Spinal cord (tissue), 10 donors: ENCODE data around the gene DYNLT2B. TPM values are rescaled to one million over a fixed set of nuclear protein-coding genes. Genes with fewer than 3 reads are reported as not detected.
"Not testable (repeated sequence)": the region's sequence is repeated elsewhere in the genome, so short reads cannot be mapped to it uniquely, and the experiment has no call there.

ENCODE experiments used
- DNase-seq, 6 donors: peaks; one replicate each; pipeline versions ENCODE4 v3.0.0 to v3.0.0-alpha.2; 2013 to 2015; ENCODE audit warnings: low spot score in 6 of 6, low read depth in 4 of 6
- H3K27ac ChIP-seq: one replicate; pipeline ENCODE4 v1.5.1; 2013; ENCODE audit warnings: low read depth, low read length, control low read depth
- H3K27me3 ChIP-seq: one replicate; pipeline ENCODE4 v1.6.1; 2013; ENCODE audit warnings: low read length; ENCODE audit not compliant: control insufficient read depth, insufficient read depth
- H3K36me3 ChIP-seq: one replicate; pipeline ENCODE4 v1.6.1; 2013; ENCODE audit warnings: low read length; ENCODE audit not compliant: control insufficient read depth, insufficient read depth
- H3K4me1 ChIP-seq: one replicate; pipeline ENCODE4 v1.6.1; 2013; ENCODE audit warnings: low read length; ENCODE audit not compliant: control insufficient read depth, insufficient read depth
- H3K4me3 ChIP-seq: one replicate; pipeline ENCODE4 v1.5.1; 2013; ENCODE audit warnings: low read depth, low read length, control low read depth
- H3K9me3 ChIP-seq: one replicate; pipeline ENCODE4 v1.6.1; 2013; ENCODE audit warnings: low read length; ENCODE audit not compliant: control insufficient read depth, insufficient read depth
- WGBS: methylation state at CpG from one replicate; pipeline ENCODE4 v1.1.5; 2013; ENCODE audit warnings: missing lambda C conversion rate; ENCODE audit not compliant: insufficient coverage; 5-methylcytosine and 5-hydroxymethylcytosine counted together
- long read RNA-seq, 4 donors: transcript quantifications; one replicate each; lab custom pipeline, GENCODE V29; 2026
- polyA plus RNA-seq, 2 donors: library from polyadenylated mRNA; unstranded; fragments of 120-200 nt; gene quantifications; one replicate each; pipeline ENCODE4 v1.2.1, GENCODE V29; 2013; ENCODE audit not compliant: insufficient read length in 2 of 2
- total RNA-seq, 2 donors: library from RNA; depleted of rRNA in 1 of 2; stranded (reverse); fragments of 120-200 nt in 1 of 2; fragments of >200 nt in 1 of 2; gene quantifications; one replicate each; pipeline versions ENCODE4 v1.2.3 to v1.2.4, GENCODE V29; 2013 to 2014
- donor health status: healthy.

The DYNLT2B gene
- total RNA-seq = 10 to 100 TPM in 1 of 2 donors, 1 to 10 TPM in 1; 7.9 to 35.2 TPM
- polyA plus RNA-seq = 10 to 100 TPM; 65.5 to 76.7 TPM
- long read RNA-seq, donor 1, transcript TCTEX1D2-202 (5 exons, 603 nt) = minor isoform, 18 of 77 reads
- long read RNA-seq, donor 1, transcript TCTEX1D2-204 (2 exons, 457 nt) = minor isoform, 13 of 77 reads
- long read RNA-seq, donor 1, transcript TCTEX1D2-201 (5 exons, 673 nt) = major isoform, 41 of 77 reads
- long read RNA-seq, donor 1, partial matches to known transcripts = 0 of 77 reads
- long read RNA-seq, donor 1, other reads (novel, unspliced or antisense) = 5 of 77 reads
- long read RNA-seq, donor 2, transcript TCTEX1D2-201 (5 exons, 673 nt) = major isoform, 26 of 39 reads
- long read RNA-seq, donor 2, transcript TCTEX1D2-202 (5 exons, 603 nt) = minor isoform, 12 of 39 reads
- long read RNA-seq, donor 2, partial matches to known transcripts = 0 of 39 reads
- long read RNA-seq, donor 2, other reads (novel, unspliced or antisense) = 0 of 39 reads
- long read RNA-seq, donor 3, transcript TCTEX1D2-201 (5 exons, 673 nt) = major isoform, 21 of 35 reads
- long read RNA-seq, donor 3, transcript TCTEX1D2-202 (5 exons, 603 nt) = minor isoform, 11 of 35 reads
- long read RNA-seq, donor 3, partial matches to known transcripts = 0 of 35 reads
- long read RNA-seq, donor 3, other reads (novel, unspliced or antisense) = 0 of 35 reads
- long read RNA-seq, donor 4, transcript TCTEX1D2-202 (5 exons, 603 nt) = minor isoform, 9 of 36 reads
- long read RNA-seq, donor 4, transcript TCTEX1D2-201 (5 exons, 673 nt) = major isoform, 24 of 36 reads
- long read RNA-seq, donor 4, partial matches to known transcripts = 0 of 36 reads
- long read RNA-seq, donor 4, other reads (novel, unspliced or antisense) = 0 of 36 reads

GRCh38 chr3:196317687-196318467 lies at the start of gene DYNLT2B:
TSS of gene DYNLT2B (minus strand) at chr3:196318240. CDS start at chr3:196318152, 88 bp downstream.
- H3K36me3 ChIP-seq = peaks cover 11% of the 10 kb centered on the region
- peak within 1 kb of the TSS; percentile 92 for H3K27ac ChIP-seq
- H3K4me3 ChIP-seq = peak within 1 kb of the TSS; percentile 72
- under 1% methylated on average over 92 of the region's 92 CpGs for WGBS
- no peaks in the 10 kb centered on the region for H3K27me3 ChIP-seq
- no peaks in the 10 kb centered on the region for H3K9me3 ChIP-seq
- DNase-seq = peak; percentile 64 to 97 (median 87)
- H3K4me1 ChIP-seq = peaks cover 10% of the 10 kb centered on the region

GRCh38 chr3:196365736-196366135 lies 47.7 kb upstream of the DYNLT2B start:
- H3K27ac ChIP-seq = no peak overlapping the region
- H3K36me3 ChIP-seq = peaks cover 20% of the 10 kb centered on the region
- no peaks in the 10 kb centered on the region for H3K9me3 ChIP-seq
- WGBS = no CpG with 5 or more reads among the region's 4 CpGs
- H3K4me1 ChIP-seq = no peaks in the 10 kb centered on the region
- H3K27me3 ChIP-seq = no peaks in the 10 kb centered on the region
- DNase-seq = no peak
- H3K4me3 ChIP-seq = no peak overlapping the region

- H3K27me3 ChIP-seq = no peaks in the 10 kb centered on the region
- no peaks in the 10 kb centered on the region for H3K4me1 ChIP-seq
- 100% methylated on average over 3 of the region's 7 CpGs for WGBS
- H3K9me3 ChIP-seq = no peaks in the 10 kb centered on the region
- no peak for DNase-seq
- no peak overlapping the region for H3K4me3 ChIP-seq
- peaks cover 41% of the 10 kb centered on the region for H3K36me3 ChIP-seq
- no peak overlapping the region for H3K27ac ChIP-seq
Observed at GRCh38 chr3:196360586-196360985, 42.5 kb upstream of the DYNLT2B start.

- not testable (repeated sequence) for DNase-seq, H3K27ac ChIP-seq, H3K4me3 ChIP-seq, H3K9me3 ChIP-seq, H3K4me1 ChIP-seq, H3K27me3 ChIP-seq
- 100% methylated on average over 2 of the region's 4 CpGs for WGBS
- H3K36me3 ChIP-seq = peaks cover 41% of the 10 kb centered on the region
Observed at GRCh38 chr3:196358540-196358939, 40.5 kb upstream of the DYNLT2B start.

GRCh38 chr3:196357905-196358304 lies 39.9 kb upstream of the DYNLT2B start:
- no peaks in the 10 kb centered on the region for H3K9me3 ChIP-seq
- H3K36me3 ChIP-seq = peaks cover 40% of the 10 kb centered on the region
- 100% methylated on average over 1 of the region's 7 CpGs for WGBS
- H3K4me1 ChIP-seq = no peaks in the 10 kb centered on the region
- no peak overlapping the region for H3K27ac ChIP-seq
- H3K4me3 ChIP-seq = no peak overlapping the region
- no peaks in the 10 kb centered on the region for H3K27me3 ChIP-seq
- no peak for DNase-seq

- DNase-seq = no peak
- Histone ChIP-seq H3K36me3 (peaks cover 33% of the 10 kb centered on the region), H3K27me3 (no peaks in the 10 kb centered on the region), H3K4me3 (no peak overlapping the region), H3K27ac (no peak overlapping the region), H3K9me3 (no peaks in the 10 kb centered on the region), H3K4me1 (no peaks in the 10 kb centered on the region)
- no CpG with 5 or more reads among the region's 4 CpGs for WGBS
Observed at GRCh38 chr3:196356556-196356955, 38.5 kb upstream of the DYNLT2B start.

- Histone ChIP-seq H3K9me3 (no peaks in the 10 kb centered on the region), H3K27ac (no peak overlapping the region), H3K27me3 (no peaks in the 10 kb centered on the region), H3K36me3 (peaks cover 29% of the 10 kb centered on the region), H3K4me1 (no peaks in the 10 kb centered on the region), H3K4me3 (no peak overlapping the region)
- no CpG with 5 or more reads among the region's 1 CpG for WGBS
- no peak for DNase-seq
Observed at GRCh38 chr3:196355668-196356067, 37.6 kb upstream of the DYNLT2B start.

GRCh38 chr3:196354132-196354531 lies 36.1 kb upstream of the DYNLT2B start:
- H3K36me3 ChIP-seq = peaks cover 24% of the 10 kb centered on the region
- H3K9me3 ChIP-seq = no peaks in the 10 kb centered on the region
- no peaks in the 10 kb centered on the region for H3K4me1 ChIP-seq
- H3K4me3 ChIP-seq = no peak overlapping the region
- 88% methylated on average over 3 of the region's 6 CpGs for WGBS
- no peak overlapping the region for H3K27ac ChIP-seq
- no peak for DNase-seq
- H3K27me3 ChIP-seq = no peaks in the 10 kb centered on the region

GRCh38 chr3:196351541-196351940 lies 33.5 kb upstream of the DYNLT2B start:
- Histone ChIP-seq H3K9me3 (no peaks in the 10 kb centered on the region), H3K4me1 (no peaks in the 10 kb centered on the region), H3K27me3 (no peaks in the 10 kb centered on the region), H3K27ac (no peak overlapping the region), H3K4me3 (no peak overlapping the region), H3K36me3 (peaks cover 7% of the 10 kb centered on the region)
- WGBS = 83% methylated on average over 2 of the region's 6 CpGs
- no peak for DNase-seq
